Measurements from ENCODE around the gene TSPAN11.
"Not testable (repeated sequence)": the region's sequence is repeated elsewhere in the genome, so short reads cannot be mapped to it uniquely, and the experiment has no call there.

Gene TSPAN11

DNA sequence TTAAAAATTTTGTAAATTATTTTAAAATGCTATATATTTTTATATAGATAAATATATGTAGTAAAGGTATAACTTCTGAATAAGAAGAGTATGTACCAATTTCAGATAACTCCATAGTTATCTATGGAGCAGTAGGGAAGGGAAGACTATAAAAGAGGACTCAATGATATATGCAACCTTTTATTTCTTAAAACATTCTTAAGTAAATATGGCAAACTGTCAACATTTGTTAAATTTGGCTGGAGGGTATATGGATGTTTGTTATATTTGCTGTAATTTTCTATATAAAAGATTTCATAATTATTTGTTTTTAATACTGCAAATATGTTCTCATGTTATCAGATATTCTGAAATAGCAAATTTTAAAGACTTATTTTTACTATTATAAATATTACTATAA, 38.3 kb upstream of the TSPAN11 start:
- no peaks in the 10 kb centered on the region for H3K4me1 ChIP-seq
- no peaks in the 10 kb centered on the region for H3K36me3 ChIP-seq
- no peaks in the 10 kb centered on the region for H4K20me1 ChIP-seq
- H3K27me3 ChIP-seq: no peaks in the 10 kb centered on the region
- TF ChIP-seq Cebpa-rat (IDR thresholded peaks at IDR 0.05): no peak
- H3K9ac ChIP-seq: no peak overlapping the region
- peaks cover 23 to 43% (median 38%) of the 10 kb centered on the region in 11 experiments for H3K9me3 ChIP-seq (replicated peaks in 1 of 11)
- H3K27ac ChIP-seq: no peak overlapping the region
- H3K4me2 ChIP-seq: no peak overlapping the region
- H3K4me3 ChIP-seq: no peak overlapping the region

DNA sequence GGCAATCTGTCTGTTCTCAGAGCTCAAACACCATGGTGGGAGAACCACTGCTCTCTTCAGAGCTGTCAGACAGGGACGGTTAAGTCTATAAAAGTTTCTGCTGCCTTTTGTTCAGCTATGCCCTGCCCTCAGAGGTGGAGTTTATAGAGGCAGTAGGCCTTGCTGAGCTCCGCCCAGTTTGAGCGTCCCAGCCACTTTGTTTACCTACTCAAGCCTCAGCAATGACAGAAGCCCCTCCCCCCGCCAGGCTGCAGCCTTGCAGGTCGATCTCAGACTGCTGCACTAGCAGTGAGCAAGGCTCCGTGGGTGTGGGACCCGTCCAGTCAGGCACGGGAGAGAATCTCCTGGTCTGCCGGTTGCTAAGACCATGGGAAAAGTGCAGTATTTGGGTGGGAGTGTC, 32.0 kb upstream of the TSPAN11 start:
- H3K4me2 ChIP-seq; H3K9ac ChIP-seq; H3K4me1 ChIP-seq; H3K36me3 ChIP-seq; H3K9me3 ChIP-seq (replicated peaks in 1 of 11); H3K27ac ChIP-seq; H3K27me3 ChIP-seq; H3K4me3 ChIP-seq; H4K20me1 ChIP-seq: not testable (repeated sequence)

DNA sequence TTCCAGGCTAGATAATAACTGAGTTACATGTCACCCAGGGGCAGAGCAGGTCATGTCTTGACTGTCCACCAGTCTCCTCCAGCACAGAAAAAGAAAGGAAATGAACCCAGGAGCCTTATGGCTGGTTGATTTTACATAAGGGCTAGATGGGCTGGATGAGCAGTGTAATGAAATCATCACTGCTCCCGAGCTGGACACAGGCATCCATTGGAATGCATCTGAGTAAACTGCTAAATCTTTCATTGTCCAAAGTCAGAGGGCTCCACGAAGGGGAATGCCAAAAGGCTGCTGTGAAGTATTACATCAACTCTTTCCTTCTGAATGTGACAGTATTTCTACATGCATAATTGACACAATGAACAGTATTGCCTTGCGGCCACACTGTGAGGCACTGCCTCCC, 30.1 kb upstream of the TSPAN11 start:
- Histone ChIP-seq H4K20me1 (no peaks in the 10 kb centered on the region), H3K4me2 (no peak overlapping the region), H3K27ac (no peak overlapping the region), H3K9ac (no peak overlapping the region), H3K27me3 (no peaks in the 10 kb centered on the region), H3K4me3 (no peak overlapping the region), H3K9me3 (replicated peaks in 1 of 11) (peaks cover 0 to 6% (median 0%) of the 10 kb centered on the region in 11 experiments; a peak in 1 of 22 replicates), H3K36me3 (no peaks in the 10 kb centered on the region), H3K4me1 (no peaks in the 10 kb centered on the region)
- no peak for TF ChIP-seq Cebpa-rat (IDR thresholded peaks at IDR 0.05)

DNA sequence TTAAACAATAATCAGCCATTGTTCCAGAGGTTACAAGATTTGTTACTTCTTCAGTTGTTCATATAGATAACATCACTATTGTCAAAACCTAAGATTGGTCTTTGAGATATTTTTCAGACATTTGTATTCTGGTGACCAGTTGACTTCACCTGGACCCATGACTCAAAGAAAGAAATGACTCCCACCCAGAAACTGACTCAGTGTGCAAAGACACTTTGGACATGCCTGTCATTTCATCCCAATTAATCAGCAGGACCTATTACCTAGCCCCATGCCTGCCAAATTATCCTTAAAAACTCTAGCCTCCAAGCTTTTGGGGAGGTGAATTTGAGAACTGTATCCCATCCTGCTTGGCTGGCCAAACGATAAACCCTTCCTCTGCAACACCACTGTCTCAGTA, 27.7 kb upstream of the TSPAN11 start:
- no peak overlapping the region for H3K27ac ChIP-seq
- H3K36me3 ChIP-seq: no peaks in the 10 kb centered on the region
- H3K4me1 ChIP-seq: no peaks in the 10 kb centered on the region
- no peaks in the 10 kb centered on the region for H4K20me1 ChIP-seq
- H3K9ac ChIP-seq: no peak overlapping the region
- H3K4me3 ChIP-seq: no peak overlapping the region
- H3K9me3 ChIP-seq (replicated peaks in 1 of 11): peaks cover 0 to 6% (median 0%) of the 10 kb centered on the region in 11 experiments; a peak in 1 of 22 replicates
- TF ChIP-seq Cebpa-rat (IDR thresholded peaks at IDR 0.05): no peak
- H3K4me2 ChIP-seq: no peak overlapping the region
- H3K27me3 ChIP-seq: no peaks in the 10 kb centered on the region

DNA sequence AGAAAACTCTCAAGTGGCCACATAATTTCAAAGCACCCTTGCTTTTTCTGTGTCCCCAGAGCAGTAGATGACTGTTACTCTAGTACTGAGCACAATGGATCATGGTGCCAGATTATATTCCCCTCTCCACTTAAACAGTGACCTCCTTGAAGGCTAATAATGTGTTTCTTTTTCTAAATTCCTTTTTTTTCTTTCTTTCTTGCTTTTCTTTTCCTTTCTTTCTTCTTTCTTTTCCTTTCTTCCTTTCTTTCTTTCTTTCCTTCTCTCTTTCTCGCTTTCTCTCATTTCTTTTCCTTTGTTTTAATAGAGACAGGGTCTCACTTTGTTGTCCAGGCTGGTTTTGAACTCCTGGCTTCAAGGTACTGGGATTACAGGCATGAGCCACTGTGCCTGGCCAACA, 26.2 kb upstream of the TSPAN11 start:
- H3K4me1 ChIP-seq: no peaks in the 10 kb centered on the region
- no peaks in the 10 kb centered on the region for H4K20me1 ChIP-seq
- H3K4me3 ChIP-seq: no peak overlapping the region
- H3K36me3 ChIP-seq: no peaks in the 10 kb centered on the region
- H3K9me3 ChIP-seq (replicated peaks in 1 of 11): peaks cover 0 to 6% (median 0%) of the 10 kb centered on the region in 11 experiments; a peak in 1 of 22 replicates
- no peak overlapping the region for H3K27ac ChIP-seq
- H3K9ac ChIP-seq: no peak overlapping the region
- TF ChIP-seq Cebpa-rat (IDR thresholded peaks at IDR 0.05): no peak
- no peak overlapping the region for H3K4me2 ChIP-seq
- H3K27me3 ChIP-seq: no peaks in the 10 kb centered on the region

DNA sequence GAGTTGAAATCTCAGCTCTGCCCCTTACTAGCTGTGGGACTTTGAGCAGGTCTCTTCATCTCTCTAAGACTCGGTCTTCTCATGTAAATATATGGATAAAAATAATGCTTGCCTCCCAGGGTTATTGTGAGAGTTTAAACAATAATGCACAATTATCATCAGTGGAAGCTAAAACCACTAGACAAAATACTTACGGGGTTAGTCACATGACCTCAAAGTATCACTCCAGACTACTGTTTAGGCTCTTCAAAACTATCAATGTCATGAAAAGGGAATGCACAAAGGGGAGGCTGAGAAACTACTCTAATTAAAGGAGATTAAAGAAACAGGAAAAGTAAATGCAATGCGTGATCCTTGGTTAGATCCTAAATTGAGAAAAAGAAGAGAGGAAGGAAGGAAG, 24.5 kb upstream of the TSPAN11 start:
- Histone ChIP-seq H3K27ac (no peak overlapping the region), H4K20me1 (no peaks in the 10 kb centered on the region), H3K36me3 (no peaks in the 10 kb centered on the region), H3K4me3 (no peak overlapping the region), H3K9ac (no peak overlapping the region), H3K4me1 (no peaks in the 10 kb centered on the region), H3K27me3 (no peaks in the 10 kb centered on the region), H3K4me2 (no peak overlapping the region), H3K9me3 (replicated peaks in 1 of 11) (peaks cover 0 to 6% (median 0%) of the 10 kb centered on the region in 11 experiments; a peak in 1 of 22 replicates)
- TF ChIP-seq Cebpa-rat (IDR thresholded peaks at IDR 0.05): no peak

DNA sequence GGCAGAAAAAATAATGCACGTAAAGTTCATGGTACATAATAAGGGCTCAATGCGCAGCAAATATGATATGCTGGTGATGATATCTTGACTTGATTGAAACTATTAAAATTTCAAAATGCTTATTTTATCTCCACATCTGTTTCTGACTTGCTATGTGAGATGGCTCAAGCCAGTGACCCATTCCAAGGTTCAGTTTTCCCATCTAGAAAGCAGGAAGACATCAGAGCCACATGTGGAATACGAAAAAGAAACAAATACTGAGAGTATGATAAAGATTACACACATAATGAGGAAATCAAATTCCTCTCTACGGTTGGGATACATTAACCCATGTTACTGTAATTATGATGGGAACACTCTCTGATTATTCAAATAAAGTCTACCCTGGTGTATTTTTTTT, 24.0 kb upstream of the TSPAN11 start:
- no peak overlapping the region for H3K9ac ChIP-seq
- H4K20me1 ChIP-seq: no peaks in the 10 kb centered on the region
- no peaks in the 10 kb centered on the region for H3K27me3 ChIP-seq
- H3K36me3 ChIP-seq: no peaks in the 10 kb centered on the region
- H3K9me3 ChIP-seq (replicated peaks in 1 of 11): peaks cover 0 to 6% (median 0%) of the 10 kb centered on the region in 11 experiments; a peak in 1 of 22 replicates
- no peak for TF ChIP-seq Cebpa-rat (IDR thresholded peaks at IDR 0.05)
- no peak overlapping the region for H3K4me3 ChIP-seq
- no peak overlapping the region for H3K27ac ChIP-seq
- no peak overlapping the region for H3K4me2 ChIP-seq
- no peaks in the 10 kb centered on the region for H3K4me1 ChIP-seq

DNA sequence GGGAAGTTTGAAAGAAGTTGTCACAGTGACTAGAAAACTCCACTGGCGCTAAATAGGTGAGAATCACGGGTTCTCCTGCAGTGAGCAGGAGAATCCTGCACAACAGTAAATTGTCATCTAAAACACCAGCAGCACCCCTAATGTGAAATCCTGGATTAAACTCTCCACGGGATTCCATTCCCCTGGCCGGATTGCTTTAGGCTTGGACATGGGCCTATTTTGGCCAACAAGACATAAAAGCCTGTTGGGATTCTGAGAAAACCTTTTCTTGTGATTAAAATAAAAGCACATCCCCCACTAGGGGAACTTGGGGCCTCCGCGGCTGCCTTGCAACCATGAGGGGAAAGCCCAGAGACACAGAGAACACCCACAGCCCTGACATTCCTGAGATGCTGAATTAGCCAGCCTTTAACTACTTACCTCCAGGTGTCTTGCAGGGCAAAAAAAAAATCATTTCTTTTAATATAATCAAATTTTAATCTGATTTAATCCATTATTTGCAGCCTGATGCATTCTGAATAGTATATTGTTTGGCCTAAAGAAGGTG, 21.0 kb upstream of the TSPAN11 start:
- no peak overlapping the region for H3K4me2 ChIP-seq
- H3K9ac ChIP-seq: no peak overlapping the region
- no peaks in the 10 kb centered on the region for H4K20me1 ChIP-seq
- no peak for TF ChIP-seq Cebpa-rat (IDR thresholded peaks at IDR 0.05)
- no peak overlapping the region for H3K4me3 ChIP-seq
- H3K36me3 ChIP-seq: no peaks in the 10 kb centered on the region
- no peaks in the 10 kb centered on the region for H3K27me3 ChIP-seq
- H3K4me1 ChIP-seq: peaks cover 0 to 22% (median 0%) of the 10 kb centered on the region in 10 experiments; a peak in 3 of 20 replicates
- peaks cover 0 to 6% (median 0%) of the 10 kb centered on the region in 11 experiments; a peak in 2 of 22 replicates for H3K9me3 ChIP-seq (replicated peaks in 1 of 11)
- no peak overlapping the region for H3K27ac ChIP-seq

DNA sequence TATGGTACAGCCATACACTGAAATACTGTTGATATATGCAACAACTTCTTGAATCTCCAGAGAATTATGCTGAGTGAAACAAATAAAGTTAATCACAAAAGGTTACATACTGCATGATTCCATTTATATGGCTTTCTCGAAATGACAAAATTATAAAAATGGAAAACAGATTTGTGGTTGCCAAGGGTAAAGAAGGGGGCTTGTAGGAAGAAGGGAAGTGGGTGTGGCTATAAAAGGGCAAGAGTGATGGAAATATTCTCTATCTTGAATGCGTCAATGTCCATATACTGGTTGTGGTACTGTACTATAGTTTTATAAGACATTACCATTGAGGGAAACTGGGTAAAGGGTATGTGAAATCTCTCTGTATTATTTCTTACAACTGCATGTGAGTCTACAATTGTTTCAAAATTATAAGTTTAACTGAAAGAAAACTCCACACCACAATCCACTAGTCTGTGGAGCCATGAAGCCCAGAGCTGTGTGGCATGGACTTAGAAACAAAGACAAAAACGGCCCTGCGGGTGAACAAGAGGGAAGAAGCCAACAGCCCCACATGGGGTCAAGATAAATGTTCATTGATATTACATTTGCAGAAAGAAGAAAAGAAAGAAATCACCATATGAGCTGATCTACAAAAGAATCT, 18.3 kb upstream of the TSPAN11 start:
- Histone ChIP-seq H3K9ac (no peak overlapping the region), H3K27ac (no peak overlapping the region), H3K9me3 (replicated peaks in 1 of 11) (peaks cover 0 to 7% (median 0%) of the 10 kb centered on the region in 11 experiments; a peak in 1 of 22 replicates), H4K20me1 (no peaks in the 10 kb centered on the region), H3K4me2 (0 out of 22 replicates have a peak overlapping the region, but pooled peaks of 1 of the 11 experiments have one; percentile 1), H3K36me3 (no peaks in the 10 kb centered on the region), H3K4me1 (peaks cover 0 to 26% (median 0%) of the 10 kb centered on the region in 10 experiments; a peak in 3 of 20 replicates), H3K27me3 (no peaks in the 10 kb centered on the region), H3K4me3 (no peak overlapping the region)
- TF ChIP-seq Cebpa-rat (IDR thresholded peaks at IDR 0.05): no peak
